Dedifferentiated amniotic fluid mesenchymal stem cell (primary cell): ENCODE results near the gene APBB1.

Source experiments
- DNase-seq: peaks from one replicate; pipeline ENCODE4 v3.0.0-alpha.2; 2016; ENCODE audit errors: extremely low spot score

Gene APBB1

GRCh38 chr11:6419009-6419631, at the start of gene APBB1:
APBB1 (minus strand) TSS chr11:6419094; CDS start chr11:6411347, 7,747 bp downstream.
- DNase-seq = peak; percentile 41

- DNase-seq = no peak
Observed at GRCh38 chr11:6459099-6459450, 40.2 kb upstream of the APBB1 start.

- DNase-seq = no peak
Observed at GRCh38 chr11:6458352-6459098, 39.6 kb upstream of the APBB1 start.

GRCh38 chr11:6457581-6458320, 38.9 kb upstream of the APBB1 start:
- no peak for DNase-seq

DNA sequence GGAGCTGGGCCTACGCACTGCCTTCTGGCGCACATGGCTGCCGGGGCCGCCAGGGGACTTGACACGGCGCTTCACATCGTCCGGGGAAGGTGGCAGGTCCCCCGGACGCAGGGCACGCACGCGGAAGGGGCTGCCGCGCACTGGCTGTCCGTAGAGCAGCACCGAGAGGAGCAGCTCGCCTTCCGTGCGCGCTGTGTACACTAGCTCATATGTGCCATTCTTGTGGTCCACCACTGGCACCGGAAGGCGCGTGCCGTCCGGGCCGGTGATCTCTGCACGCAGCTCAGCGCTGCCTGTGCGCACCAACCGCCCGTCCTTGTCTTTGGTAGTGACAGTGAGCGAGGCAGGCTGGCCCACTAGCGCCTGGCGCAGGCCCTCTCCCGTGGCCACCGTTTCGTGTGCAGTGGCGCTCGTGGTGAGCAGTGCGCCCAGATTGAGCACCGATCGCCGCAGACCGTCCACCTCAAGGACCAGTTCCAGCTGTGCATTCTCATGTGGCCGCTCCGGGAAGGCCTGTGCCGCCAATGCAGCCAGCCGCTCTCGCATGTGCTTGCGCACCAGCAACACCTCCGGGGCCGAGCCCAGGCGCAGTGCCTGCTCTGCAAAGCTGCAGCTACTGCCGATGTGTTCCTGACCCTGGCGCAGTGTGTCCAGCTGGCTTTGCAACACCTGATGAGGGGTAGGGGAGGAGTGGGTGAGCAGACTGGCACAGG, 37.6 kb upstream of the APBB1 start:
- DNase-seq = no peak

DNA sequence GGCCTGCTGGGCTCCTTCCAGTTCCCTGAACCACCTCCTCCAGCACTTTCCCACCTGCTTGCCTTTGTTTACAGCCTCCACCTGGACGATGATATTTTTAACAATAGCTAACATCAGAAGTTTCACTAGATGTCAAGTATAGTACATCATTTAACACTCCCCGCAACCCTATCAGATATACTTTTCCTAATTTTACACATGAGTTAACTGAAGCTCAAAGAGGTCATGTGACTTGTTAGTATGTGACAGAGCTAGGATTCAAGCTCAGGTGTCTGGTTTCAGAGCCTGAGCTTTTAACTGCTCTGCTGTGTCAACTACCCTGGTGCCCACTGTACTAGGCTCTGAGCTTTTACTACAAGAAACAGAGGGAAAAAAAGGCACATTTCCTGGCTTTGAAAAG, 36.2 kb upstream of the APBB1 start:
- DNase-seq = no peak

- DNase-seq = no peak
Observed at GRCh38 chr11:6453152-6453551, 34.3 kb upstream of the APBB1 start.

- no peak for DNase-seq
Observed at GRCh38 chr11:6452219-6452618, 33.3 kb upstream of the APBB1 start.

DNA sequence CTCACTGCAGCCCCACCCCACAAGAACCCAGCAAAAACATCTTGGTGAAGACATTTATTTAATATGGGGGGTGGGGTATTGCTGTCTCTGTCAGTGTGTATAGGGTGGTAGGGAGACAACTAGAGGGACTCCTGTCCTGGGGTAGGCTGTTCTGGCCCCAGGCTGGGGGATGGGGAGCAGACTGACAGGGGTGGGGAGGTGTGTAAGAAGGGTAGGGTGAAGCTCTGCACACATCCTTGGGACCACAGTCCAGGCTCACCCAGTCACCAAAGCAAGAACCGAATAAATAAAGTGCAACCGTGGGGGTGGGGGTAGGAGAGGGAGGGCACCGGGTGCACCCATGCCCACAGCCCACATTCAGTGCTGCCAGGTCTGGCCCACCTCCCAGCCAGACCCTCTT, 29.7 kb upstream of the APBB1 start:
- DNase-seq = no peak

GRCh38 chr11:6443269-6444003, 24.5 kb upstream of the APBB1 start:
- peak; percentile 54 for DNase-seq

DNA sequence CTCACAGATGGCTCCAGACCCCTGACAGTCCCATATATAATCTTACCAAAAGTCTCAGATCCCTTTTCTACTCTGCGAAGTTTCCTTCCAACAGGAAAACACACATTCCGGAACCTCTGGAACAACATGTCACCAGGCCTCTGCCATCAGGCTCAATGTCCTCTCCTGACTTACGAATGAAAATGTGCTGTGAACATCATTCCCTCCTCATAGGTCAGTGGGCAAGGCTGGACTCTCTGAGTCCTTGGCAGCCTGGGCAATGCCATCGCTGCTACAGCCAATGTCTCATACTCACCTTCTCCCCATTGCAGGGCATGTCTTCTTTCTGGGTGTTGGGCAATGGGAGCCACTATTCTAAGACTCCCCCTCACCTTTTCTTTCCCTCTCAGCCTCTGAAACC, 23.5 kb upstream of the APBB1 start:
- no peak for DNase-seq

DNA sequence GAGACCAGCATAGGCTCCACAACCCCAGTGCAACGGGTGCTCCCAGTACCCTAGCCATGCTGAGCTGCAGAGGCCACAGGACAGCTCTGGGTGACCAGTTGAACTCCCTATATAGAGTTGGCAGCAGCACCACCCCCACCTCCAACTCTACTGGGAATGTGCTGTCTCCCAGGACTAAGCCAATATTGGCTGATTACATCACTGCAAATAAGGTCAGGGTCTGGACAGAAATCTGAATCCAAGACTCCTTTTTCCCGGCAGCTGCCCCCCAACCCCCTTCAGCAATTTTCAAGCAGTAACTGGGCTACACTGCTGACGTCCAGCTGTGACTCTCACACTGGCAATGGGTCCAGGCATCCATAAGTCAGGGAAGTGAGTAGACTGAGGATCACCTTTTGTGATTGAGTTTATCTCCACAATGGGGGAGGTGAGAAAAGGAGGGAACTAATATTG, 22.0 kb upstream of the APBB1 start, which contains the start of gene HPX:
Gene HPX, minus strand, starts transcription at position 82 of the 453 bp plus-strand sequence. Its CDS starts 24 bp downstream, at position 58.
- DNase-seq = no peak

DNA sequence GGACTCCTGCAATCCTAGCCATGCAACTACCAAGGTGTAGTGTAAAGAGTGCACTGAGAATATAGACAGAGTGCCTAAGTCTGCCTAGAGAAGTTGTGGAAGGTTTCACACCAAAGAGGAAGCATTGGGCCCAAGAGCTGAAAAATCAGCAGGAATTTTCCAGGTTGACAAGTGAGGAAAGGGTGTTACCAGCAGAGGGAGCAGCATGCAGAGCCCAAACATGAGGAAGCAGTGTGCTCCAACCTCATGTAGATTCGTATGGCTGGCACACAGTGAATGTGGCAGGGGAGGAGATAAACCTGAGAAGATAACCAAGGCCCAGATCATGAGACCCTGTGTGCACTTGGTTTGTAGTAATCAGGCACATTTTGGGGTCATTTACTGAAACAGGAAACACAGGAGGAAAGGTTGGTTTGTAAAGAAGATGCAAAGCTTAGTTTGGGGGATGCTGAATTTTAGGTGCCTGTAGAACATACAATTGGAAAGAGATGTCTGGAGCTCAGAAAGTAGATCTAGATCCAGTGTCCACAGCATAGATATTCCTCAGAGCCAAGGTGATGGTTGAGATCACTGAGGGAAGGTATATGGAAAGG, 20.2 kb upstream of the APBB1 start:
- peak; percentile 19 for DNase-seq

- DNase-seq = no peak
Observed at GRCh38 chr11:6437993-6438392, 19.1 kb upstream of the APBB1 start.

GRCh38 chr11:6437423-6437822, 18.5 kb upstream of the APBB1 start:
- DNase-seq = no peak

DNA sequence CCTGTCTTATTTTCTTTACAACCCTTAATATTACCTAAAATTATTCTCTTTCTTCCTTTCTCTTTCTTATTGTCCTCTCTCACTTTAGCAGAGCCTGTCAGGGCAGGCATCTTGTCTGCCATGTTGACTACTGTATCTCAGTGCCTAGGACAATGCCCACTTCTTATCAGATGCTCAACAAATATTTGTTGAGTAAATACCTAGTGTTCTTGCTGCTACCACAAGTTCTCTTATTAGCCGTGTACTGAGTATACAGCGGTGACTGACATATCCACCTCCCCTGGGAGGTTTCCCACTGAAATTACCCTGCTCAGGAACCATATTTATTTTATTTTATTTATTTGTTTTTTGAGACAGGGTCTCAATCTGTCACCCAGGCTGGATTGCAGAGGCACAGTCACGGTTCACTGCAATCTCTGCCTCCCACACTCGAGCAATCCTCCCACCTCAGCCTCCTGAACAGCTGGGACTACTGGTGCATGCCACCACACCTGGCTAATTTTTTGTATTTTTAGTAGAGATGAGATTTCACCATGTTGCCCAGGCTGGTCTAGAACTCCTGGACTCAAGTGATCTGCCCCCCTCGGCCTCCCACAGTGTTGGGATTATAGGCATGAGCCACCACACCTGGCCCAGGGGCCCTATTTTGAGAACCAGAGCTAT, 15.2 kb upstream of the APBB1 start:
- DNase-seq = no peak

DNA sequence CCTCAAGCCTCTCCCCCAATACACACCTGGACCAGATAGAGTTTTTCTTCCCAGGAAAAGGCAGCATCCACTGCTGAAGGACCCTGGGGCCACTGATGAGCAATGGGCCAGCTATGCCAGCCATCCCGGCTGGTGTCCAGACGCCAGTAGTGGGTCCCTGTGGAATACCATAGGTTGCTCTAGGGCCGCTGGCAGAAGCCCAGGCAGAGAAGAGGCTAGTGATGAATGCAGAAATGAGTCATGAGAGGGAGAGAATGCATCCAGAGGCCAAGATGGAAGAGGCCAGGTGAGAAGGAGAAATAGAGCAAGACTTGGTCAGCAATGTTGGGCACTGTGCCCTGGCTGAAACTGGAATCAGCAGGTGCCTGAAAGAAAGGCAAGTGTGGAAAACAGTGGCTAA, 13.0 kb upstream of the APBB1 start:
- DNase-seq = no peak

DNA sequence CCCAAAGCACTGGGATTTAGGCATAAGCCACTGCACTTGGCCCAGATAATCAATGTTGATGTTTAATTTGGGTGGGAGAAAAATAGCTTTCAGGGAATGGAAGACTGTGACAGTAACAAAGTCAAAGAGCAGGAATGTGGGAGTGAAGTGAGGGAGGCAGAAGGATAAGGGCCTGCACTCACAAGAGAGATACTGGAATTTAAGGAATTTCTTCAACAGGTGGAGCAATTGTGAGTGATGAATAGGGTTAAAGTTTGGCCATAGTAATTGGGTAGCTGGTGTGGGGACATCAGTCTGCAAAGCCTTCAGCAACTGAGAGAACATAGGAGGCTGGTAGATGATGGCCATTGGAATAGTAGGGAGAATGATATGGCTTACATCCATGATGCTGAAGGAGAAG, 8.6 kb upstream of the APBB1 start:
- no peak for DNase-seq

DNA sequence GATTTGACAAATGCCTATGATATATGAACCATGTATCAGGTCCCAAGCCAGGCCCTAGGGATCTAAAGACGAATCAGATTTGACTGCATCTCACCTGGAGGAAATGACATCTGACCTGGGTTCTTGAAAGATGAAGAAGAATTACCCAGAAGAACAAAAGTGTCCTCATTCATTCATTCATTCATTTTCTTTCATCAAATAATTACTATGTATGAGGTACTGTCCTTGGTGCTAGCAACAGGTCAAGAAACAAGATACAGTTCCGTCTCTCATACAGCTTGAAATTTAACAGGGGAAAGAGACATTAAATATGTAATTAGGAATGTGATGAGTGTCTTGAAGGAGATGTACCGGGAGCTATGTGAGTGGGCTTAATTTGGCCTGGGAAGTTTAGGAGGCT, 1.8 kb upstream of the APBB1 start:
- no peak for DNase-seq

- DNase-seq = no peak
Observed at GRCh38 chr11:6418557-6419008, 311 bp downstream of the APBB1 start.
